GM21360 (cell line): Measurements from ENCODE around the gene SCGN.

ENCODE experiments used
- ATAC-seq: cut with Tn5 transposase; IDR thresholded peaks from one replicate; pipeline ENCODE4 v1.9.1; 2021; ENCODE audit warnings: mild to moderate bottlenecking, moderate library complexity; ENCODE audit not compliant: unreplicated experiment

SCGN gene

DNA sequence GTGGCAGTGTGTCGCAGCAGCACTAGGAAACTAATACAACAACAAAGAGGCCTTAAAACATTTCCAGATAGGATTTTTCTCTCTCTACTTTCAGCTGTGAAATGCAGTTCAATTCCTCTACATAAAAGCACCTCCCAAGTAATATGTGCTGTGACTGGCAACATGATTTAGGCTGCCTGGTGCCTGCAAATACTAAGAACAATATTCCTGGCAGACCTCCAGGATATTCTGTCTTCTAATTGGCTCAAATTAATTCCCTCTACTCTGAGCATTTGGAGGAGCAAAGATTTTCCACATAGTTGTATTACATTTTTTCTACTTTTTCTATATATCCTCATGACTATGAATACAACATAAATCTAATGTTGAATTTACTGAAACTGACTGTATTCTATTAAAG lies 33.2 kb downstream of the SCGN start:
- no peak for ATAC-seq

DNA sequence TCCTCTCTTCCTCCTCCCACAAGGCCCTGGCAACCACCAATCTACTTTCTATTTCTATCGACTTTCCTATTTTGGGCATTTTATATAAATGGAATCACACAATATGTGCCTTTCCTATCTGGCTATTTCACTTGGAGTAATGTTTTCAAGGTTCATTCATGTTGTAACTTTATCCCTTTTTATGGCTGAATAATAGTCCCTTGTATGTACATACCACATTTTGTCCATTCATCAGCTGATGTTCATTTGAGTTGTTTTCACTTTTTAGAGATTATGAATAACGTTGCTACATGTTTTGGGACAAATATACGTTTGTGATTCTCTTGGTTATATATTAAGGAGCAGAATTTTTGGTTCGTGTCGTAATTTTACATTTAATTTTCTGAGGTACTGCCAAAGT lies 33.9 kb downstream of the SCGN start:
- no peak for ATAC-seq

GRCh38 chr6:25686856-25687255 lies 34.8 kb downstream of the SCGN start:
- ATAC-seq: no peak

GRCh38 chr6:25689966-25690365 lies 38.0 kb downstream of the SCGN start:
- no peak for ATAC-seq

GRCh38 chr6:25691894-25692293 lies 39.9 kb downstream of the SCGN start:
- no peak for ATAC-seq

- no peak for ATAC-seq
These were observed 40.5 kb downstream of the SCGN start for GRCh38 chr6:25692472-25692871.

GRCh38 chr6:25694366-25694765 lies 42.4 kb downstream of the SCGN start:
- ATAC-seq: no peak

DNA sequence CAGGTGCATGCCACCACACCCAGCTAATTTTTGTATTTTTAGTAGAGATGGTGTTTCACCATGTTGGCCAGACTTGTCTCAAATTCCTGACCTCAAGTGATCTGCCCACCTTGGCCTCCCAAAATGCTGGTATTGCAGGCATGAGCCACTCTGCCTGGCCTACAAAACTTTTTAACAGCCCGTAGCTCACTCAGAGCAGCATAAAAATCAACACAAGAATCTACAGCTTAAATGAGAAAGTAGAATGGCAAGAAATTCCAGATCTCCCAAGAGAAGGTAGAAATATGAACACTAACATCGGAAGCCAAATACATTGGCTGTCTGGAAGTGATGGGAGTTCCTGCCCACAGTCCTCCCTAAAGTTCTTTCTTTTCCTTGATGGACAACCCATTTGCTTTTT lies 43.7 kb downstream of the SCGN start:
- ATAC-seq: no peak

- ATAC-seq: no peak
These were observed 45.7 kb downstream of the SCGN start for GRCh38 chr6:25697537-25698340.

DNA sequence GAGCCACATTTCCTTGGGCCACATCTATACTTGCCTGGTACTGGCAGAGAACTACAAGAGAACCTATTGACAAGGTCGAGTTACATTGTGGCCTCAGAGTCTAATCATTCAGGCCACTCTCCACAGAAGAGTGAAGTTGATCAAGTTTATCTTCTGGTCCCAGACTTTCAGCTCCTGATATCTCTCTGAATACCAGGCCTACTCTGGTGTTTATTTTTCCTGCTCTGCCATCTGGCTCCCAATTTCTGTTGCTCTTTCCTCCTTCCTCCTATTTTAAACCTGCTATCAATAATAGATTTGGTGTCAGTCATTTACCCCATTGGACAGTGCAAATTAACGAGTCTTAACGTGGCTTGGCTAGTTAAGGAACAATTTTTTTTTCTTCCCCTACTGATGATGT lies 46.6 kb downstream of the SCGN start:
- ATAC-seq: no peak

- no peak for ATAC-seq
These were observed 47.6 kb downstream of the SCGN start for GRCh38 chr6:25699649-25700048.

GRCh38 chr6:25700761-25701160 lies 48.7 kb downstream of the SCGN start:
- no peak for ATAC-seq

- ATAC-seq: no peak
These were observed 49.8 kb downstream of the SCGN start for GRCh38 chr6:25701807-25702206.

GRCh38 chr6:25703005-25703404 lies 51.0 kb downstream of the SCGN start:
- ATAC-seq: no peak

DNA sequence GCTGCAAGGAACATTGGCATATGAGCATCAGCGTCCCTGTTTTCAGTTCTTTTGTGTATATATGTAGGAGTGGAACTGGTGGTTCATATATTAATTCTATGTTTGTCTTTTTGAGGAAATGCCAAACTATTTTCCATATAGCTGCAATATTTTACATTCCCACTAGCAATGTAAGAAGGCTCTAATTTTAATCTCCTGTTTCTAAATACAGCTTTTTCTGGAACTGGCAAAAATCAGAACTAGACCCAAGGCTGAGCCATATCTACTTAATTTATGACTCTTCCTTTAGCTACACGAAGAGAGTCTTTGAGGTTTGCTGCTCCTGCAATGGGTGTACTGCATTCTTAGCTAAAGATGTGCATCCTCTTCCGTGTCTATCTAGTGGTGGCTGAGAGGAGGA lies 52.0 kb downstream of the SCGN start:
- ATAC-seq: no peak

DNA sequence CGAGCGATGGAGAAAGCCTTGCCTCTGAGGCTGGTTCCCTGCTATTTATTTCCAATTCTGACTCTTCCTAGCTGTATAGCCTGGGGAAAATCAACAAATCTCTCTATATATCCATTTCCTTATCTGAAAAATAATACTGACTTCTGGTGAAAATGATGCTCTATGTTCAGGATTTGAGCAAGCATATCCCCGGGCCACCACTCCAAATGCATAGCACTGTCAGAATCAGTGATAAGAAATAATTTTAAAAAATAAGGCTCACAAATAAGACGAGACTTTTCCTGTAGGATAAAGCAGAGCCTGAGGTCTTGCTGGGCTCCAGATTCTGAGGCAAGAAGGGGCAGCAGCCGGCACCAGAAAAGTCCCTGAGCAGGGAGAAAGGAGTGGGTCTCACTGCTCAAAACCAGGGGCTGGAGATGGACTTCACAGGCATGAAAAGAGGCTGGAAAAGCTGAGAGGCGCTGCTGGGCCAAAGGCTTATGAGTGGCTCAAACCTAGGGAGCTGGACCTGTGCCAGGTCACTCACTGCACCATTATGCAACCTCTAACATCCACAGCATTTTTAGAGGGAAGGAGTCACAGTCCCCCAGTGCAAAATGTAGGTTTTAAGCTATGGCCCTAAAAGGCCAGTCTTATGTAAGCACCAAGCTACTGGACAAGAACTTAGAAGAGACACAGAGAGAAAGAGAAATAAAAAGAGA lies 54.4 kb downstream of the SCGN start:
- ATAC-seq: no peak

DNA sequence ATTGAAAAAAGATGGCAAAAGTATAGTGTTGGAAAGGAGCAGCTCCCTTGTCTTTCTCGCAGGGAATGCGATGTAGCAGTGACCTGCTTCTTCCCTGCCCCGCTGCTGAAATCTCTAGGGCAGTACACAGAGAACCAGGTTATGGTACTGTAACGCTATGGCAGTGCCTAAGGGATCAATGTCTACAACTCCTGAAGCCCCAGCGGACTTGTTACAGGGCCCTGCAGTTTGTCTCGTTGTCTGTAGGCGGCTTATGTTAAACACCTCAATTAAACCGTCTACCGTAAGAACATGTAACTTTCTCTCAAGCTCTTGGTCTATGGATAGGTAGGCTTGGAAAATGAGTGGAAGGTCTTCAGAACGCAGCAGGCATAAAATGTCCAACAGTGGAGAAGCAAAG lies 57.7 kb downstream of the SCGN start:
- no peak for ATAC-seq

DNA sequence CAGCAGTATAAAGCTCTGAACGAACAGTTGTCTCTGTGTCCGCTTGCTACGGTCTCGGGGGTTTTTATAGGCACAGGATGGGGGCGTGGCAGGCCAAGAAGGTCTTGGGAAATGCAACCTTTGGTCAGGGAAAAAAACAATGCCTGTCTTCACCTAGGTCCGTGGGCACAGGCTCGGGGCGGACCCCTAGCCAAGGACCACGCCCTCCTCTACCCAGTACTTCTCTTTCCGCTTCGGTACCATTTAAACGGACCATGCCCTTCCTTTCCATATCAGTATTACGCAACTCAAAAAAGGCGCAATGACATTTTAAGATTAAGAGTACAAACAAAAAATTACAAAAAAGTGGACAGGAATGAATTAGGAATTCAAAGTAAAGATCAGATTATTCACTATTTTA lies 58.3 kb downstream of the SCGN start:
- ATAC-seq: no peak

GRCh38 chr6:25713824-25714223 lies 61.8 kb downstream of the SCGN start:
- ATAC-seq: no peak

- ATAC-seq: no peak
These were observed 62.8 kb downstream of the SCGN start for GRCh38 chr6:25714765-25715164.

- ATAC-seq: no peak
These were observed 63.8 kb downstream of the SCGN start for GRCh38 chr6:25715794-25716193.

- ATAC-seq: no peak
These were observed 66.1 kb downstream of the SCGN start for GRCh38 chr6:25717866-25718740.
